PFSK-1 (cell line): ENCODE results near the gene C6orf132.

Experiments used
- FOXP2 ChIP-seq: optimal IDR thresholded peaks from 2 replicates; pipeline ENCODE3; 2011; ENCODE audit warnings: borderline replicate concordance, control low read depth, inconsistent platforms; ENCODE audit not compliant: insufficient read depth; ENCODE audit errors: extremely low read length, extremely low read depth
- POLR2AphosphoS5 ChIP-seq: IDR thresholded peaks from 2 replicates; pipeline ENCODE4 v1.6.1; 2012; ENCODE audit warnings: low read depth, mild to moderate bottlenecking, control low read depth, low read length, moderate library complexity
- REST ChIP-seq, 2 experiments: IDR thresholded peaks; 2 replicates each; pipeline versions ENCODE4 v1.6.1 to v1.8.0; 2011 to 2012; ENCODE audit warnings: low read depth in 2 of 2, low read length in 2 of 2, control low read depth in 1 of 2, inconsistent platforms in 1 of 2, mild to moderate bottlenecking in 1 of 2, moderate library complexity in 1 of 2; ENCODE audit not compliant: insufficient read depth in 1 of 2
- SIN3A ChIP-seq: IDR thresholded peaks from 2 replicates; pipeline ENCODE4 v1.6.1; 2012; ENCODE audit warnings: mild to moderate bottlenecking, low read length, moderate library complexity, borderline replicate concordance; ENCODE audit not compliant: insufficient read depth
- TAF1 ChIP-seq: IDR thresholded peaks from 2 replicates; pipeline ENCODE4 v1.6.1; 2012; ENCODE audit warnings: low read length, control low read depth, borderline replicate concordance; ENCODE audit not compliant: insufficient read depth

Gene C6orf132

GRCh38 chr6:42140756-42141602 lies 1.4 kb downstream of the C6orf132 start:
- TF ChIP-seq FOXP2: no peak
- no peak for TF ChIP-seq TAF1
- no peak for TF ChIP-seq SIN3A
- no peak for TF ChIP-seq REST (IDR thresholded peaks at IDR 0.05; ENCODE audit: insufficient read depth in 1 of 2, low read depth in 2 of 2, low read length in 2 of 2)
- no peak for TF ChIP-seq POLR2AphosphoS5

GRCh38 chr6:42140032-42140431 lies 2.4 kb downstream of the C6orf132 start:
- TF ChIP-seq SIN3A: no peak
- TF ChIP-seq FOXP2: no peak
- no peak for TF ChIP-seq POLR2AphosphoS5
- no peak for TF ChIP-seq REST (IDR thresholded peaks at IDR 0.05; ENCODE audit: insufficient read depth in 1 of 2, low read depth in 2 of 2, low read length in 2 of 2)
- no peak for TF ChIP-seq TAF1

GRCh38 chr6:42138630-42139619 lies 3.5 kb downstream of the C6orf132 start:
- TF ChIP-seq REST (IDR thresholded peaks at IDR 0.05; ENCODE audit: insufficient read depth in 1 of 2, low read depth in 2 of 2, low read length in 2 of 2): no peak
- TF ChIP-seq TAF1: no peak
- TF ChIP-seq POLR2AphosphoS5: no peak
- TF ChIP-seq SIN3A: no peak
- TF ChIP-seq FOXP2: no peak

- TF ChIP-seq TAF1: no peak
- no peak for TF ChIP-seq REST (IDR thresholded peaks at IDR 0.05; ENCODE audit: insufficient read depth in 1 of 2, low read depth in 2 of 2, low read length in 2 of 2)
- no peak for TF ChIP-seq FOXP2
- TF ChIP-seq POLR2AphosphoS5: no peak
- no peak for TF ChIP-seq SIN3A
Observed at GRCh38 chr6:42138190-42138589, 4.2 kb downstream of the C6orf132 start.
